DOHH2 (cell line): ENCODE measurements around the gene SMARCB1.

Source experiments
- H3F3A ChIP-seq: fragments of 200-600 bp; sonication (generic), shearing (Covaris generic); 2 replicates; pipeline ENCODE4 v1.6.0; 2016; ENCODE audit warnings: antibody characterized with exemption, mild to moderate bottlenecking; ENCODE audit not compliant: control insufficient read depth, insufficient read depth
- H3K27ac ChIP-seq: fragments of 200-600 bp; sonication (generic); 2 replicates; pipeline ENCODE4 v1.5.1; 2014; ENCODE audit warnings: low read depth, mild to moderate bottlenecking, low read length, moderate library complexity
- H3K27me3 ChIP-seq: fragments of 200-600 bp; sonication (generic); 2 replicates; pipeline ENCODE4 v1.6.1; 2014; ENCODE audit warnings: mild to moderate bottlenecking, low read length, mixed read lengths; ENCODE audit not compliant: control insufficient read depth
- H3K36me3 ChIP-seq: fragments of 200-600 bp; sonication (generic); 2 replicates; pipeline ENCODE4 v1.6.1; 2014; ENCODE audit warnings: mild to moderate bottlenecking, low read length, moderate library complexity, mixed read lengths; ENCODE audit not compliant: control insufficient read depth
- H3K4me1 ChIP-seq: fragments of 200-600 bp; sonication (generic); 2 replicates; pipeline ENCODE4 v1.6.1; 2014; ENCODE audit warnings: mild to moderate bottlenecking, low read length, mixed read lengths; ENCODE audit not compliant: control insufficient read depth
- H3K4me2 ChIP-seq: fragments of 200-600 bp; sonication (generic); 2 replicates; pipeline ENCODE4 v1.6.0; 2014; ENCODE audit warnings: mild to moderate bottlenecking, low read length, moderate library complexity
- H3K4me3 ChIP-seq: fragments of 200-600 bp; sonication (generic); 2 replicates; pipeline ENCODE4 v1.5.1; 2014; ENCODE audit warnings: mild to moderate bottlenecking, low read length, mixed read lengths
- H3K79me2 ChIP-seq: fragments of 200-600 bp; sonication (generic); 2 replicates; pipeline ENCODE4 v1.6.1; 2014; ENCODE audit warnings: mild to moderate bottlenecking, low read length, mixed read lengths; ENCODE audit not compliant: control insufficient read depth
- H3K9me2 ChIP-seq: fragments of 200-600 bp; sonication (generic); replicated peaks from 2 replicates; pipeline ENCODE4 v1.6.1; 2014; ENCODE audit warnings: mild to moderate bottlenecking, low read length, mixed read lengths; ENCODE audit not compliant: control insufficient read depth
- H3K9me3 ChIP-seq: fragments of 200-600 bp; sonication (generic); 2 replicates; pipeline ENCODE4 v1.6.1; 2014; ENCODE audit warnings: antibody characterized with exemption, low read length, mixed read lengths; ENCODE audit not compliant: control insufficient read depth, insufficient read depth
- H4K20me1 ChIP-seq: fragments of 200-600 bp; sonication (generic); 2 replicates; pipeline ENCODE4 v1.6.0; 2014; ENCODE audit warnings: low read depth, mild to moderate bottlenecking, antibody characterized with exemption, low read length, moderate library complexity; ENCODE audit not compliant: control insufficient read depth, insufficient read depth
- CTCF ChIP-seq: fragments of 200-600 bp; sonication (generic); IDR thresholded peaks from one replicate; pipeline ENCODE4 v1.5.1; 2014; ENCODE audit warnings: antibody characterized with exemption, mild to moderate bottlenecking, low read depth, low read length; ENCODE audit not compliant: poor library complexity, severe bottlenecking
- EZH2phosphoT487 ChIP-seq: fragments of 200-600 bp; sonication (generic); IDR thresholded peaks from 2 replicates; pipeline ENCODE4 v1.6.1; 2017; ENCODE audit warnings: borderline replicate concordance, mild to moderate bottlenecking, antibody characterized with exemption, low read length, moderate library complexity, mixed read lengths

SMARCB1 gene

GRCh38 chr22:23755711-23756110 is 31.1 kb upstream of the SMARCB1 start:
- Histone ChIP-seq H3K4me3 (peak overlapping the region; percentile 97), H3K27ac (peak overlapping the region; percentile 92), H3K79me2 (peaks cover 12% of the 10 kb centered on the region)

GRCh38 chr22:23756891-23757290 is 29.9 kb upstream of the SMARCB1 start:
- H3K4me2 ChIP-seq = 0 out of 2 replicates have a peak overlapping the region, but pooled peaks have one; percentile 2
- H3K9me2 ChIP-seq = no peaks in the 10 kb centered on the region
- H3K36me3 ChIP-seq = peaks cover 17% of the 10 kb centered on the region
- no peaks in the 10 kb centered on the region for H3K27me3 ChIP-seq
- H3K9me3 ChIP-seq = no peaks in the 10 kb centered on the region
- TF ChIP-seq CTCF = no peak
- no peak for TF ChIP-seq EZH2phosphoT487
- peaks cover 51% of the 10 kb centered on the region for H3K4me1 ChIP-seq
- H3K79me2 ChIP-seq = peaks cover 12% of the 10 kb centered on the region
- H3F3A ChIP-seq = peaks cover 35% of the 10 kb centered on the region
- H4K20me1 ChIP-seq = no peaks in the 10 kb centered on the region
- no peak overlapping the region for H3K4me3 ChIP-seq
- peak overlapping the region; percentile 16; the same call in 1 of the 2 replicates for H3K27ac ChIP-seq

More at GRCh38 chr22:23755711-23756110, 31.1 kb upstream of the SMARCB1 start:
- no peaks in the 10 kb centered on the region for H4K20me1 ChIP-seq
- peaks cover 39% of the 10 kb centered on the region for H3F3A ChIP-seq
- H3K9me2 ChIP-seq = no peaks in the 10 kb centered on the region
- H3K4me2 ChIP-seq = peak overlapping the region; percentile 88
- no peaks in the 10 kb centered on the region for H3K9me3 ChIP-seq
- H3K4me1 ChIP-seq = peaks cover 56% of the 10 kb centered on the region
- H3K27me3 ChIP-seq = no peaks in the 10 kb centered on the region
- peaks cover 21% of the 10 kb centered on the region for H3K36me3 ChIP-seq
- TF ChIP-seq CTCF (no peak), EZH2phosphoT487 (no peak)

- TF ChIP-seq EZH2phosphoT487 (no peak), CTCF (no peak)
- Histone ChIP-seq H3K79me2 (peaks cover 9% of the 10 kb centered on the region; the same call in 1 of the 2 replicates), H3K4me2 (no peak overlapping the region), H3K9me2 (no peaks in the 10 kb centered on the region), H3K4me1 (peaks cover 49% of the 10 kb centered on the region), H3F3A (peaks cover 18% of the 10 kb centered on the region), H3K36me3 (peaks cover 18% of the 10 kb centered on the region), H3K4me3 (no peak overlapping the region), H4K20me1 (peaks cover 6% of the 10 kb centered on the region; the same call in 1 of the 2 replicates), H3K27me3 (no peaks in the 10 kb centered on the region), H3K27ac (no peak overlapping the region), H3K9me3 (no peaks in the 10 kb centered on the region)
These were observed 27.2 kb upstream of the SMARCB1 start for GRCh38 chr22:23759566-23759965.

GRCh38 chr22:23760056-23760455 is 26.7 kb upstream of the SMARCB1 start:
- H3K79me2 ChIP-seq = peaks cover 14% of the 10 kb centered on the region
- no peak overlapping the region for H3K4me3 ChIP-seq
- peaks cover 49% of the 10 kb centered on the region for H3K4me1 ChIP-seq
- H4K20me1 ChIP-seq = peaks cover 6% of the 10 kb centered on the region; the same call in 1 of the 2 replicates
- no peaks in the 10 kb centered on the region for H3K27me3 ChIP-seq
- peaks cover 23% of the 10 kb centered on the region for H3K36me3 ChIP-seq
- H3K9me3 ChIP-seq = no peaks in the 10 kb centered on the region
- H3F3A ChIP-seq = peaks cover 13% of the 10 kb centered on the region
- H3K27ac ChIP-seq = no peak overlapping the region
- H3K9me2 ChIP-seq = no peaks in the 10 kb centered on the region
- no peak for TF ChIP-seq EZH2phosphoT487
- no peak for TF ChIP-seq CTCF
- no peak overlapping the region for H3K4me2 ChIP-seq
